Brain pericyte (primary cell): Measurements from ENCODE around the gene POMT1.

Experiments used
- DNase-seq: peaks from one replicate; pipeline ENCODE4 v3.0.0-alpha.2; 2012; ENCODE audit warnings: low read depth, low spot score

POMT1 gene

GRCh38 chr9:131554087-131554842 is 51.5 kb downstream of the POMT1 start:
- no peak for DNase-seq

- DNase-seq, result no peak
Observed at GRCh38 chr9:131554843-131555351, 52.2 kb downstream of the POMT1 start.

GRCh38 chr9:131555841-131556673 is 53.3 kb downstream of the POMT1 start:
- no peak for DNase-seq

- DNase-seq, result no peak
Observed at GRCh38 chr9:131557855-131558548, 55.3 kb downstream of the POMT1 start.

- DNase-seq, result no peak
Observed at GRCh38 chr9:131559421-131560000, 56.8 kb downstream of the POMT1 start.

GRCh38 chr9:131562032-131562959 is 59.6 kb downstream of the POMT1 start:
- no peak for DNase-seq

GRCh38 chr9:131565369-131565768 is 62.7 kb downstream of the POMT1 start:
- no peak for DNase-seq

GRCh38 chr9:131566158-131566557 is 63.4 kb downstream of the POMT1 start:
- DNase-seq, result no peak

- no peak for DNase-seq
Observed at GRCh38 chr9:131567910-131568309, 65.2 kb downstream of the POMT1 start.
